SK-N-SH (cell line): ENCODE data around the gene OR5A1. TPM values are rescaled to one million over a fixed set of nuclear protein-coding genes. Genes with fewer than 3 reads are reported as not detected.

ENCODE experiments used
- CTCF ChIA-PET: fragments of 300-600, 350-600 bp; formaldehyde crosslinking; extraction: SDS; loops from one replicate; lab custom pipeline; 2021; lab: Yijun Ruan, JAX
- POLR2A ChIA-PET: fragments of 350-600 bp; sonication (Branson Sonifier 250); formaldehyde crosslinking; extraction: SDS; loops from one replicate; lab custom pipeline; 2020; ENCODE audit warnings: antibody characterized with exemption, inconsistent platforms; lab: Yijun Ruan, JAX
- DNase-seq: peaks from one replicate; pipeline ENCODE4 v3.0.0; 2012
- H2AFZ ChIP-seq: fragments of 200-600 bp; sonication (generic); 2 replicates; pipeline ENCODE4 v1.8.1; 2016; ENCODE audit warnings: antibody characterized with exemption, mild to moderate bottlenecking, low read depth
- H3F3A ChIP-seq: fragments of 200-600 bp; sonication (generic); replicated peaks from 2 replicates; pipeline ENCODE3; 2016; ENCODE audit warnings: antibody characterized with exemption, mild to moderate bottlenecking; ENCODE audit not compliant: insufficient read depth
- H3K27ac ChIP-seq, 2 experiments: fragments of 200-500 bp in 1 of 2; fragments of 200-600 bp in 1 of 2; sonication (Bioruptor generic) in 1 of 2; sonication (generic), shearing (Covaris generic) in 1 of 2; 2 replicates each; pipeline versions ENCODE4 v1.5.1 to v1.6.1; 2014 to 2016; ENCODE audit warnings: low read depth in 2 of 2, inconsistent platforms in 1 of 2, low read length in 1 of 2, mild to moderate bottlenecking in 1 of 2, mixed read lengths in 1 of 2
- H3K27me3 ChIP-seq: fragments of 200-600 bp; sonication (generic), shearing (Covaris generic); 2 replicates; pipeline ENCODE4 v1.6.1; 2016; ENCODE audit warnings: mixed run types; ENCODE audit not compliant: insufficient read depth
- H3K36me3 ChIP-seq, 2 experiments: fragments of 200-500 bp in 1 of 2; fragments of 200-600 bp in 1 of 2; sonication (Bioruptor generic) in 1 of 2; sonication (generic) in 1 of 2; replicated peaks in 1 of 2; 2 replicates each; pipeline versions ENCODE3 to v1.5.1; 2014 to 2016; ENCODE audit warnings: low read length in 1 of 2, mild to moderate bottlenecking in 1 of 2; ENCODE audit not compliant: insufficient read depth in 2 of 2, control insufficient read depth in 1 of 2
- H3K4me1 ChIP-seq, 2 experiments: fragments of 200-500 bp in 1 of 2; fragments of 200-600 bp in 1 of 2; sonication (Bioruptor generic) in 1 of 2; sonication (generic), shearing (Covaris generic) in 1 of 2; 2 replicates each; pipeline versions ENCODE4 v1.5.1 to v1.6.1; 2014 to 2016; ENCODE audit warnings: low read depth in 1 of 2, low read length in 1 of 2, mixed run types in 1 of 2; ENCODE audit not compliant: insufficient read depth in 2 of 2, control insufficient read depth in 1 of 2
- H3K4me2 ChIP-seq: fragments of 200-600 bp; sonication (generic), shearing (Covaris generic); 2 replicates; pipeline ENCODE4 v1.6.1; 2017; ENCODE audit warnings: mixed run types
- H3K4me3 ChIP-seq, 2 experiments: fragments of 200-500 bp in 1 of 2; fragments of 200-600 bp in 1 of 2; sonication (Bioruptor generic) in 1 of 2; sonication (generic), shearing (Covaris generic) in 1 of 2; 2 replicates each; pipeline versions ENCODE4 v1.5.1 to v1.8.1; 2014 to 2016; ENCODE audit warnings: low read depth in 2 of 2, inconsistent platforms in 1 of 2, low read length in 1 of 2, mild to moderate bottlenecking in 1 of 2, mixed read lengths in 1 of 2, moderate library complexity in 1 of 2
- H3K79me2 ChIP-seq: fragments of 200-600 bp; sonication (generic); 2 replicates; pipeline ENCODE4 v1.8.1; 2017; ENCODE audit warnings: mild to moderate bottlenecking; ENCODE audit not compliant: insufficient read depth
- H3K9ac ChIP-seq: fragments of 200-600 bp; sonication (generic); 2 replicates; pipeline ENCODE4 v1.6.1; 2017; ENCODE audit warnings: mixed run types
- H3K9me2 ChIP-seq: fragments of 200-600 bp; sonication (generic); 2 replicates; pipeline ENCODE4 v1.6.1; 2017; ENCODE audit warnings: mixed run types
- H3K9me3 ChIP-seq: fragments of 200-600 bp; sonication (generic); 2 replicates; pipeline ENCODE4 v1.6.1; 2017; ENCODE audit warnings: mixed run types, mild to moderate bottlenecking, moderate library complexity
- H4K20me1 ChIP-seq: fragments of 200-600 bp; sonication (generic); 2 replicates; pipeline ENCODE4 v1.6.1; 2017; ENCODE audit warnings: mild to moderate bottlenecking, mixed run types; ENCODE audit not compliant: insufficient read depth
- CHD2 ChIP-seq: fragments of 150-350 bp; IDR thresholded peaks from 2 replicates; pipeline ENCODE4 v1.6.1; 2018; ENCODE audit warnings: low read length; ENCODE audit not compliant: partially characterized antibody
- CTCF ChIP-seq: fragments of 200-600 bp; sonication (generic); IDR thresholded peaks from 2 replicates; pipeline ENCODE4 v1.6.1; 2017; ENCODE audit warnings: antibody characterized with exemption, mild to moderate bottlenecking, moderate library complexity
- ELF1 ChIP-seq: IDR thresholded peaks from 2 replicates; pipeline ENCODE4 v1.4.0; 2012
- FOXM1 ChIP-seq: IDR thresholded peaks from 2 replicates; pipeline ENCODE4 v1.4.0; 2012; ENCODE audit warnings: low read depth, mild to moderate bottlenecking
- GATA2 ChIP-seq: sonication (generic); formaldehyde crosslinking; IDR thresholded peaks from 2 replicates; pipeline ENCODE4 v1.5.0; 2020; ENCODE audit warnings: mild to moderate bottlenecking, missing genetic modification reagents
- POLR2AphosphoS5 ChIP-seq: IDR thresholded peaks from 2 replicates; pipeline ENCODE4 v1.6.1; 2012; ENCODE audit warnings: low read depth, low read length
- RAD21 ChIP-seq: IDR thresholded peaks from 2 replicates; pipeline ENCODE4 v1.6.1; 2012; ENCODE audit warnings: mild to moderate bottlenecking, low read length
- RCOR1 ChIP-seq: fragments of 150-350 bp; IDR thresholded peaks from 2 replicates; pipeline ENCODE4 v1.6.1; 2017; ENCODE audit warnings: antibody characterized with exemption, low read length
- RXRA ChIP-seq: IDR thresholded peaks from 2 replicates; pipeline ENCODE4 v1.4.0; 2012; ENCODE audit warnings: low read depth, mild to moderate bottlenecking, borderline replicate concordance
- SMC3 ChIP-seq: IDR thresholded peaks from 2 replicates; pipeline ENCODE4 v1.6.1; 2012; ENCODE audit warnings: low read depth, low read length, improper control_type of control experiment
- TCF12 ChIP-seq: IDR thresholded peaks from 2 replicates; pipeline ENCODE4 v1.4.0; 2012
- TEAD4 ChIP-seq: IDR thresholded peaks from 2 replicates; pipeline ENCODE4 v1.4.0; 2012; ENCODE audit warnings: mild to moderate bottlenecking, borderline replicate concordance; ENCODE audit not compliant: insufficient read depth
- USF2 ChIP-seq: fragments of 150-350 bp; IDR thresholded peaks from 2 replicates; pipeline ENCODE4 v1.6.1; 2017; ENCODE audit warnings: antibody characterized with exemption, low read length, low read depth, borderline replicate concordance
- YY1 ChIP-seq: IDR thresholded peaks from 2 replicates; pipeline ENCODE4 v1.4.0; 2012; ENCODE audit warnings: low read depth, mild to moderate bottlenecking
- ZBTB33 ChIP-seq: IDR thresholded peaks from 2 replicates; pipeline ENCODE4 v1.4.0; 2012; ENCODE audit warnings: low read depth, borderline replicate concordance
- WGBS: methylation state at CpG from one replicate; pipeline ENCODE4 v1.1.6; 2017; ENCODE audit warnings: low lambda C conversion rate; 5-methylcytosine and 5-hydroxymethylcytosine counted together
- polyA plus RNA-seq, 3 experiments: library from polyadenylated mRNA; depleted of rRNA; stranded (reverse); fragments of >200 nt; gene quantifications; 2 replicates each; pipeline ENCODE4 v1.2.3, GENCODE V29; 2012
- TF ChIP-seq, protein P1 (sequence below): fragments of 150-350 bp; IDR thresholded peaks from 2 replicates; pipeline ENCODE4 v1.6.1; 2016; ENCODE audit warnings: mild to moderate bottlenecking, low read depth, low read length
- TF ChIP-seq, protein P2 (sequence below): IDR thresholded peaks from 2 replicates; pipeline ENCODE4 v1.4.0; 2012; ENCODE audit warnings: low read depth

OR5A1 gene
- polyA plus RNA-seq, 1 of the 3 experiments (the other 2 are of a cell fraction): not detected

DNA sequence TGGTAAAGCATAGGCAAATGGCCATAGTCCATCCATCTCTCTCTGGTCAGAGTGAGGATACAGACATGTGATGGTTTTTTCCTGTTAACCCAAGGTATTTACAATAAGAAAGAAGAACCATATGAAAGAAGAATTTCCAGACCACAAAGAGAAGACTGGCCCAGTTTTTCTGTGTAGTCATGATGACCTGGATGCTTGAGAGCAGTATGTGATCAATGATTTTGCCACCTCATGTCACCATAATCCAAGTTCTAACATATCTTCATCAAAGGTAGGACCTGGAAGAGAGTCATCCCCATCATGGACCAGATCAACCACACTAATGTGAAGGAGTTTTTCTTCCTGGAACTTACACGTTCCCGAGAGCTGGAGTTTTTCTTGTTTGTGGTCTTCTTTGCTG lies 20.4 kb downstream of the OR5A1 start, which contains the start of gene OR4D6:
OR4D6 (plus strand) TSS at position 301 of the 400 bp plus-strand sequence; CDS start at position 301, 0 bp downstream.
- no peaks in the 10 kb centered on the region for H3K4me1 ChIP-seq
- H3K9ac ChIP-seq: no peak within 1 kb of the TSS
- no peak within 1 kb of the TSS for H2AFZ ChIP-seq
- TF ChIP-seq RCOR1 (no peak), GATA2 (CRISPR knock-in tag) (no peak), ELF1 (no peak), SMC3 (no peak), CTCF (no peak), TCF12 (no peak), USF2 (no peak), CHD2 (no peak), POLR2AphosphoS5 (no peak), RAD21 (no peak), RXRA (no peak), ZBTB33 (no peak), TEAD4 (no peak), FOXM1 (no peak), YY1 (no peak)
- TF ChIP-seq, protein P1, sequence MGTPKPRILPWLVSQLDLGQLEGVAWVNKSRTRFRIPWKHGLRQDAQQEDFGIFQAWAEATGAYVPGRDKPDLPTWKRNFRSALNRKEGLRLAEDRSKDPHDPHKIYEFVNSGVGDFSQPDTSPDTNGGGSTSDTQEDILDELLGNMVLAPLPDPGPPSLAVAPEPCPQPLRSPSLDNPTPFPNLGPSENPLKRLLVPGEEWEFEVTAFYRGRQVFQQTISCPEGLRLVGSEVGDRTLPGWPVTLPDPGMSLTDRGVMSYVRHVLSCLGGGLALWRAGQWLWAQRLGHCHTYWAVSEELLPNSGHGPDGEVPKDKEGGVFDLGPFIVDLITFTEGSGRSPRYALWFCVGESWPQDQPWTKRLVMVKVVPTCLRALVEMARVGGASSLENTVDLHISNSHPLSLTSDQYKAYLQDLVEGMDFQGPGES: no peak
- TF ChIP-seq, protein P2, sequence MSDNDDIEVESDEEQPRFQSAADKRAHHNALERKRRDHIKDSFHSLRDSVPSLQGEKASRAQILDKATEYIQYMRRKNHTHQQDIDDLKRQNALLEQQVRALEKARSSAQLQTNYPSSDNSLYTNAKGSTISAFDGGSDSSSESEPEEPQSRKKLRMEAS: no peak
- H3K4me3 ChIP-seq: no peak within 1 kb of the TSS
- peaks cover 6% of the 10 kb centered on the region; the same call in 1 of the 2 replicates for H3K27me3 ChIP-seq
- no peak within 1 kb of the TSS for H3K4me2 ChIP-seq
- no peak for DNase-seq
- no peaks in the 10 kb centered on the region for H3K36me3 ChIP-seq
- H3K9me3 ChIP-seq: no peaks in the 10 kb centered on the region
- H3K79me2 ChIP-seq: no peaks in the 10 kb centered on the region
- POLR2A ChIA-PET: no interaction called here
- H4K20me1 ChIP-seq: no peaks in the 10 kb centered on the region
- CTCF ChIA-PET: no interaction called here
- H3K9me2 ChIP-seq: no peaks in the 10 kb centered on the region
- 6% methylated on average over 2 of the region's 2 CpGs for WGBS
- no peaks in the 10 kb centered on the region for H3F3A ChIP-seq
- no peak within 1 kb of the TSS for H3K27ac ChIP-seq
